ENCODE measurements around the gene ANKRD11. TPM values are rescaled to one million over a fixed set of nuclear protein-coding genes. Genes with fewer than 3 reads are reported as not detected.

ANKRD11 gene
- total RNA-seq (2014; rRNA removed; shearing (Covaris generic)): 34.4 and 39.2 TPM in 2 replicates

DNA sequence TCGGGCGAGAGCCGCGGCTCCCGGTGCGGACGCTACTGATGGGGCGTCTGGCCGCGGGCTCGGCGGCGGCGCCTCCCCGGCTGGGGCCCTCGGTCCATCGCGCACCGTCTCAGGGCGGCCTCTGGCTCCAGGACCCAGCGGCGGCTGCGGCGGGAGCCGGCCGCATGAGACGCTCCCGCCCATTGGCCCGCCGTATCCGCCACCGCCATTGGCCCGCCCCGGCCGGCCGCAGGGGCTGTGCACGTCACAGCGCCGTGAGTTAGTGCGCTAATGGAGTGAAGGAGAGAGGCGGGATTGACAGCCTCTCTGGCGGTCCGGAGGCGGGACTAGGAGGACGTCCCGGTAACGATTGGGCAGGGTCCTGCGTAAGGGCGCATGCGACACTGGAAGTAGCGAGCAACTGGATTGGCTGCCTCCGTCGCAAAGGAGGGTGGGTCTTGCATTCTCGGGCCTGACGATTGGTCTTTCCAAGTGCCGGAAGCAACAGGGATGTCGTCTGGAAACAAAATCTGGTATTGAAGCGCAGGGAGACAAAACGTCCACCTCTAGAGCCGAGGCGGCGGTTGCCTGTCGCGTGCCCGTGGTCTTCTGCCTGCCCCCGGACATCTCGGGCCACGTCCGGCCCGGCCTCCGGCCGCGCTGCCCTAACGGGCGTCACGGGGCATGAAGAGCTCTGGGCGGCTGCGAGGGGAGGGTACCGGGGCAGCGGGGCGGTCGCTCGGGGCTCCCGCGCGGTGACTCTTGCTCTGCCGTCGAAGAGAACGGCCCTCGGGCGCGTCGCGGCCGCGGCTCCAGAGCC, at the start of gene ANKRD11:
Gene ANKRD11 (minus strand): TSS at position 123 of the 799 bp plus-strand sequence. CDS start 173,542 bp downstream, outside the sequence.
- DNase-seq (ENCODE audit: low spot score): peak; percentile 100

- no peak for DNase-seq (ENCODE audit: low spot score)
Measured at GRCh38 chr16:89538286-89538685, 47.9 kb upstream of the ANKRD11 start.

GRCh38 chr16:89537549-89537925, 47.2 kb upstream of the ANKRD11 start:
- no peak for DNase-seq (ENCODE audit: low spot score)

DNA sequence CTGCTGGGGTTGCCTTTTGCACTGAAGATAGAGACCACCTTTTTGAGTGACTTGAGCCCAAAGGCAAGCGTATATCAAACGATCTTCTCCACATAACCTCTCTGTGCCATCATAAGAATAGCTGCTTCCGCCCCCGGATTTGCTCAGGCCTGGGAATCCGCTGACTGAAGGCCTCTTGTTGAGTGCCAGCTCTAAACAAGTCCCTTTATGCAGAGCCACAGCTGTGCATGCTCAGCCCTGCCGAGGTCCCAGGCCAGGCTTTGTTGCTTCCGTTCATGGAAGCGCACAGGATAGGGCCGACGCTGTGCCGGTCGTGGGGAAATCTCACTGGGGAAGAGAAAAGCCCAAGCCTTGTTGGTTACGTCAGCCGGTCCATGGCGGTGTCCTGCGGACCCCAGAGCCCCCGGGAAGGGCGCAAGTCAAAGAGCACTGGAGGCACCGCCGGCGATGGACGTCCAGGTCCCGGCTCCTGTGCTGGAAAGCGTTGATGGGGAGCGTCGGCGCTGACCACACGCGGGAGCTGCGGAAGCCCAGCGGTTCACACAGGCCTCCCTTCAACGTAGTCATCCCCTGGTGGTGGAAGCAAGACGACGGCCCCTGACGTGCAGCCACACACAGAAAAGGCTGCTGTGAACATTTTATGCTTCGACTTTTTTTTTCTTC, 46.7 kb upstream of the ANKRD11 start:
- DNase-seq (ENCODE audit: low spot score): no peak

GRCh38 chr16:89536371-89536770, 46.0 kb upstream of the ANKRD11 start:
- no peak for DNase-seq (ENCODE audit: low spot score)

DNA sequence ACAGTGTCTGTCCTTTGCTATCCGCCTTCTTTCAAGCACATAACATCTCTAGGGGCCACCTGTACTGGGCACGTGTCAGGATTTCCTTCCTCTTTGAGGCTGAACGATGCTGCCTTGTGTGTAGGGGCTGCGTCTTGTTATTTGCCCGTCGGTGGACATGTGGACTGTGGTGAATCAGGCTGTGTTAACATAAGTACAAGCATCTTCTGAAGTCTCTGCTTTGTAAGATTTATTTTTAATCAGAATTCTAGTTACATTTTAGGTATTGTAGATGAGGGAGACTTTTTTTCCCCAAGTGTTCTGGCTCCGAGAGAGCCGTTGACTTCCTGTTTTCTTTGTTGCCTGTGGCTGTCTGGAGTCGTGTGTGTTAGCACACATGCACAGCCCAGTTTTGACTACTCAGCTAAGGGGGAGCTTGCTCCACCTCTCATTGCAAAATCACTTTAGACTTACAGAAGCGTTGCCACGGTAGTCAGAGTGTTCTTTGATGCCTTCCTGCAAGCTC, 43.9 kb upstream of the ANKRD11 start:
- no peak for DNase-seq (ENCODE audit: low spot score)

- DNase-seq (ENCODE audit: low spot score): no peak
Measured at GRCh38 chr16:89531821-89532526, 41.6 kb upstream of the ANKRD11 start.

- no peak for DNase-seq (ENCODE audit: low spot score)
Measured at GRCh38 chr16:89530401-89531381, 40.3 kb upstream of the ANKRD11 start.

DNA sequence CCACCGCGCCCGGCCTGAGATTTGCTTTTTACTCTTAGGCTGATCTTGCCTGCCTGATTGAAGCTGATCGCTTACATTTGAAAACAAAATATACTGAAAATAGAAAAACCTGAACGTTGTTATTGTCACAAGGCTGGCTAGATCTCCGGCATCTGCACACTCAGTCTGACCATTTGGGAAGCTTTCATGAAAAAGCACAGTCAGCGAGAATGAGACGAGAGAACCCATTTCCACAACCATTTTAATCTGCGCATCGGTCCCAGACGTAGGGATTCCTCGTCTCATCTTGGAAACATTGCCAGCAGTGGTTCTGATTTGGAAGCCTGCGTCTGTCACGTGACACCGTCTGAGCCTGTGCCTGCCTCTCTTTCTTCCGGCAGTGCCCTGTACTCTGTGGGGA, 38.7 kb upstream of the ANKRD11 start:
- no peak for DNase-seq (ENCODE audit: low spot score)

GRCh38 chr16:89525146-89525913, 35.0 kb upstream of the ANKRD11 start:
- no peak for DNase-seq (ENCODE audit: low spot score)

GRCh38 chr16:89523680-89524344, 33.5 kb upstream of the ANKRD11 start:
- no peak for DNase-seq (ENCODE audit: low spot score)

GRCh38 chr16:89522287-89522686, 31.9 kb upstream of the ANKRD11 start:
- no peak for DNase-seq (ENCODE audit: low spot score)

- no peak for DNase-seq (ENCODE audit: low spot score)
Measured at GRCh38 chr16:89519881-89520280, 29.5 kb upstream of the ANKRD11 start.

- DNase-seq (ENCODE audit: low spot score): no peak
Measured at GRCh38 chr16:89517128-89517527, 26.8 kb upstream of the ANKRD11 start.

DNA sequence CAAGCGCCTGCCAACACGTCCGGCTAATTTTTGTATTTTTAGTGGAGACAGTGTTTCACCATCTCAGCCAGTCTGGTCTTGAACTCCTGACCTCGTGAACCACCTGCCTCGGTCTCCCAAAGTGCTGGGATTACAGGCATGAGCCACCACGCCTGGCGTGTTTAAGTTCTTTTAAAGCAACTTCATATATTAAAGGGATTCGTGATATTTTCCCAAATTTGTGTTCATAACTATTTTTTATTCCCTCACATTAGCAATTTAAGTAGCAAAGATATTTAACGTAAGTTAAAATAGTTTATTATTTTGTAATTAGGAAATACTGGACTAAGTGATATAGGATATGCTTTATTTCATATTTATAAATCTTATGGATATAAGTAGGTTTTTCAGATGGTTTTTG, 22.1 kb upstream of the ANKRD11 start:
- no peak for DNase-seq (ENCODE audit: low spot score)

DNA sequence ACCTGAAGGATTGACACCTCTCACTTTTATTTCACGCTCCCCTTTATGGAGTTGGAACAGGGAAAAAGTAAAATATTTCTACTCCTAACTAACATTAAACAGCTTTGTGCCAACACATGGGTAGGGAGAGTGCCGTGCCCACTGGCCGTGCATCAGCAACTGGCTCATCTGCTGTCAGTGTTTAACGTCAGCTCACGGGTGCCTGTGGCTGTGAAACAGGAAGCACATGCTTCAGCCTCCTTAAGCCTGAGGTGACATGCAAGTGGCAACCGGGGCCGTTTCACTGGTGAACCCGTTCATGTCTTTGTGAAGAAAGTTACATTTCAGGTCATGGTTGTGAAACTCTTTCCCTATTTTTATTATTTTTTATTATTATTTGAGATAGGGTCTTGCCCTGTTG, 21.0 kb upstream of the ANKRD11 start:
- no peak for DNase-seq (ENCODE audit: low spot score)

DNA sequence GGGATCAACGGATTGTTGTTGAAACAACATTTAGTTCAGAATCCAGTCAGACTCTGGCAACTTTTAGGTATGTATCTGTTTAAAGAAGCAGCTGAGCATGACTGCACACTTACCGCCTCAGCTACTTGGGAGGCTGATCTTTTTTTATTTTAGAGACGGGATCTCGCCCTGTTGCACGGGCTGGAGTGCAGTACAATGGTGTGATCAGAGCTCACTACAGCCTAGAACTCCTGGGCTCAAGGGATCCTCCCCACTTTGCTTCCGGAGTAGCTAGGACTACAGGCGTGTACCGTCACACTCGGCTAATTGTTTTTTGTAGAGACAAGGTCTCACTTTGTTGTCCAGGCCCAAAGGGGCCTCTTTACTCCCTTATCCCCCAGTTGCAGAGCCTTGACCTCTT, 20.2 kb upstream of the ANKRD11 start:
- no peak for DNase-seq (ENCODE audit: low spot score)

DNA sequence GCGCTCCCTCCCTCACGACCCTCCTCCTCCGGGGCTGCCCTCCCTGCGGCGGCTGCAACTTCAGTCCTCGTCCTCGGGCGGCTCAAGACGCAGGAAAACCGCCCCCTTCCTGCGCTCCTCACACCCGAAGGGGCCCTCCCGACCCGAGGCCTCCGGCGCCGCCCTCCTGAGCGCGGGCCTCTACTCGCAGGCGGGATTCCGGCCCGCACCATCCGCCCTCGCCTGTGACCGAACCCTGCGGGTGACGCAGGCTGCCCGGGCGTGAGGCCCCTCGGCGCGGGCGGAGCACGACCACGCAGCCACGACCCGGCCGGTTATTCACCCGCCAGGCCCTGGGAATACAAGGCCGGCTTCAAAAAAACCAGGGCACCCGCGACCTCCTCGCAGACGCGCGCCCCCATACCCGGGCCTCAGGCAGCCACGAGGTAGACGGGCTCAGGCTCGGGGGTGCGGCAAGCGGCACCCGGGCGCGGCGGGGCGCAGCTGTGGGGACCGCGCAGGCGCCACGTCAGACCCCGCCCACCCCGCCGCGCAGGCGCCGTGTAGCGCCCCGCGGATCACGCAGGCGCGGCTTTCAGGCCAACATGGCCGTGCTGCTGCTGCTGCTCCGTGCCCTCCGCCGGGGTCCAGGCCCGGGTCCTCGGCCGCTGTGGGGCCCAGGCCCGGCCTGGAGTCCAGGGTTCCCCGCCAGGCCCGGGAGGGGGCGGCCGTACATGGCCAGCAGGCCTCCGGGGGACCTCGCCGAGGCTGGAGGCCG, 17.7 kb upstream of the ANKRD11 start, which contains the start of gene SPG7:
Gene SPG7 (plus strand): TSS at position 570 of the 757 bp plus-strand sequence. CDS start 15 bp downstream, at position 585.
- peak; percentile 74 for DNase-seq (ENCODE audit: low spot score)
